Measurements from ENCODE around the gene TIAM1.

Gene TIAM1

GRCh38 chr21:31281561-31281960, 62.5 kb downstream of the TIAM1 start:
- FAIRE-seq: no peak

- no peak for FAIRE-seq
Measured at GRCh38 chr21:31279986-31280385, 64.1 kb downstream of the TIAM1 start.

- FAIRE-seq: no peak
Measured at GRCh38 chr21:31279214-31279613, 64.8 kb downstream of the TIAM1 start.

- no peak for FAIRE-seq
Measured at GRCh38 chr21:31278511-31279130, 65.4 kb downstream of the TIAM1 start.

- FAIRE-seq: no peak
Measured at GRCh38 chr21:31276663-31277062, 67.4 kb downstream of the TIAM1 start.

GRCh38 chr21:31275901-31276300, 68.2 kb downstream of the TIAM1 start:
- FAIRE-seq: no peak

GRCh38 chr21:31273278-31273677, 70.8 kb downstream of the TIAM1 start:
- FAIRE-seq: no peak

GRCh38 chr21:31268090-31268489, 76.0 kb downstream of the TIAM1 start:
- FAIRE-seq: no peak

- FAIRE-seq: no peak
Measured at GRCh38 chr21:31267644-31268043, 76.4 kb downstream of the TIAM1 start.

GRCh38 chr21:31266241-31266640, 77.8 kb downstream of the TIAM1 start:
- FAIRE-seq: no peak

GRCh38 chr21:31265366-31266013, 78.6 kb downstream of the TIAM1 start:
- FAIRE-seq: no peak

- no peak for FAIRE-seq
Measured at GRCh38 chr21:31264574-31264973, 79.5 kb downstream of the TIAM1 start.

GRCh38 chr21:31262728-31263127, 81.3 kb downstream of the TIAM1 start:
- no peak for FAIRE-seq

GRCh38 chr21:31261759-31262158, 82.3 kb downstream of the TIAM1 start:
- no peak for FAIRE-seq

- no peak for FAIRE-seq
Measured at GRCh38 chr21:31260790-31261189, 83.3 kb downstream of the TIAM1 start.

GRCh38 chr21:31258073-31258472, 86.0 kb downstream of the TIAM1 start:
- no peak for FAIRE-seq

GRCh38 chr21:31257265-31257664, 86.8 kb downstream of the TIAM1 start:
- FAIRE-seq: no peak

GRCh38 chr21:31255896-31256295, 88.2 kb downstream of the TIAM1 start:
- FAIRE-seq: no peak

- FAIRE-seq: no peak
Measured at GRCh38 chr21:31255036-31255435, 89.0 kb downstream of the TIAM1 start.

- FAIRE-seq: no peak
Measured at GRCh38 chr21:31254131-31254530, 89.9 kb downstream of the TIAM1 start.

GRCh38 chr21:31253684-31254083, 90.4 kb downstream of the TIAM1 start:
- no peak for FAIRE-seq

- no peak for FAIRE-seq
Measured at GRCh38 chr21:31252611-31253010, 91.5 kb downstream of the TIAM1 start.

- no peak for FAIRE-seq
Measured at GRCh38 chr21:31252091-31252490, 92.0 kb downstream of the TIAM1 start.

GRCh38 chr21:31251686-31252085, 92.4 kb downstream of the TIAM1 start:
- no peak for FAIRE-seq

GRCh38 chr21:31248598-31248997, 95.5 kb downstream of the TIAM1 start:
- no peak for FAIRE-seq

Measured in G401.6 (cell line).